GM18508 (cell line): ENCODE measurements around the gene LRRC71.

Experiments
- ATAC-seq: cut with Tn5 transposase; IDR thresholded peaks from one replicate; pipeline ENCODE4 v1.9.1; 2021; ENCODE audit warnings: moderate number of reproducible peaks; ENCODE audit not compliant: insufficient read depth, unreplicated experiment

LRRC71 gene

GRCh38 chr1:156903328-156904091, 16.9 kb upstream of the LRRC71 start:
- ATAC-seq = no peak

- no peak for ATAC-seq
These were observed 16.1 kb upstream of the LRRC71 start for GRCh38 chr1:156904187-156904959.

- ATAC-seq = no peak
These were observed 15.3 kb upstream of the LRRC71 start for GRCh38 chr1:156905176-156905575.

GRCh38 chr1:156905651-156906050, 14.8 kb upstream of the LRRC71 start:
- no peak for ATAC-seq

- no peak for ATAC-seq
These were observed 14.1 kb upstream of the LRRC71 start for GRCh38 chr1:156906206-156906906.

GRCh38 chr1:156908541-156908940, 11.9 kb upstream of the LRRC71 start:
- no peak for ATAC-seq

GRCh38 chr1:156908955-156909354, 11.5 kb upstream of the LRRC71 start:
- no peak for ATAC-seq

GRCh38 chr1:156909671-156910070, 10.8 kb upstream of the LRRC71 start:
- ATAC-seq = no peak

GRCh38 chr1:156910309-156910782, 10.1 kb upstream of the LRRC71 start:
- no peak for ATAC-seq

GRCh38 chr1:156911577-156912298, 8.7 kb upstream of the LRRC71 start:
- ATAC-seq = no peak

GRCh38 chr1:156912310-156912709, 8.1 kb upstream of the LRRC71 start:
- no peak for ATAC-seq

GRCh38 chr1:156912861-156913808, 7.3 kb upstream of the LRRC71 start:
- ATAC-seq = no peak

GRCh38 chr1:156913809-156914387, 6.5 kb upstream of the LRRC71 start:
- no peak for ATAC-seq

GRCh38 chr1:156914440-156914856, 6.0 kb upstream of the LRRC71 start:
- ATAC-seq = no peak

GRCh38 chr1:156921053-156921529, 659 bp downstream of the LRRC71 start:
- no peak for ATAC-seq

- no peak for ATAC-seq
These were observed 2.7 kb downstream of the LRRC71 start for GRCh38 chr1:156922986-156923669.

- ATAC-seq = no peak
These were observed 3.4 kb downstream of the LRRC71 start for GRCh38 chr1:156923670-156924477.
